HG03103 (cell line): ENCODE measurements around the gene OR4E1.
"Not testable (repeated sequence)": the region's sequence is repeated elsewhere in the genome, so short reads cannot be mapped to it uniquely, and the experiment has no call there.

Experiments used
- ATAC-seq: cut with Tn5 transposase; IDR thresholded peaks from one replicate; pipeline ENCODE4 v1.9.1; 2021; ENCODE audit warnings: low read depth; ENCODE audit not compliant: unreplicated experiment

OR4E1 gene

GRCh38 chr14:21654215-21654614 lies 19.4 kb downstream of the OR4E1 start:
- ATAC-seq = no peak

DNA sequence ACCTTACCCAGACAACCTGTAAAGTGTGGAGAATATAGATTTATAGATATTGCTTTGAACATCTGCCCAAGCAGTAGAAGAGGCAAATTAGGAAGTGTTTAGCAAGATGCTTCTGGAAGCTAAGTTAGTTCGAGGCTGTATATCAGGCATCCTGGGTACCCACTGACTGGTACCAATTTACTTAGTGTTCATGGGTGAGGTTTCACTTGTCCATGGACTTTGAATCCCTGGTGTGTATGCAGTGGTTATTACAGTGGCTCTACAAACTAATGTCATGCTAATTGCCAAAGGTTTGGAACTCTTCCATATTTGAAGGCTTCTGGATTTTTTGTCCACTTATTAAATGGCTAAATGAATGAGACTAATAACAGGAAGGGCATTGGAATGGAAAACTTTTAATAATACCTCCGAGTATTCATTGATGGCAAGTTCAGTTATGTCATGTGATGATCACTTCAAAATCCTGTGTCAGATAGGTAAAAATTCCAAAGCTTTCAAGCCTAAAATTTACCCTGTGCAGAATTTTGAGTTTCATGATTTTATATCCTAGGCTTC lies 20.2 kb downstream of the OR4E1 start, which contains the start of gene OR4E2:
OR4E2 (plus strand) TSS at position 505 of the 555 bp plus-strand sequence. CDS start 11,248 bp downstream, outside the sequence.
- no peak for ATAC-seq

- ATAC-seq = no peak
Observed at GRCh38 chr14:21652209-21652808, 21.3 kb downstream of the OR4E1 start.

- ATAC-seq = no peak
Observed at GRCh38 chr14:21647380-21647779, 26.2 kb downstream of the OR4E1 start.

- no peak for ATAC-seq
Observed at GRCh38 chr14:21643407-21643806, 30.2 kb downstream of the OR4E1 start.

- ATAC-seq = no peak
Observed at GRCh38 chr14:21642683-21643082, 30.9 kb downstream of the OR4E1 start.

- no peak for ATAC-seq
Observed at GRCh38 chr14:21634840-21635239, 38.8 kb downstream of the OR4E1 start, which contains the start of gene OR10G2. TSS of gene OR10G2 (minus strand) at chr14:21634940. CDS start at chr14:21634842, 98 bp downstream.

- no peak for ATAC-seq
Observed at GRCh38 chr14:21631084-21631483, 42.5 kb downstream of the OR4E1 start.

GRCh38 chr14:21630503-21630902 lies 43.1 kb downstream of the OR4E1 start:
- ATAC-seq = not testable (repeated sequence)

GRCh38 chr14:21626491-21627230 lies 47.0 kb downstream of the OR4E1 start:
- ATAC-seq = no peak
